Neural progenitor cell (in vitro differentiated cells): ENCODE results near the gene EREG. TPM values are rescaled to one million over a fixed set of nuclear protein-coding genes. Genes with fewer than 3 reads are reported as not detected.

Experiments
- DNase-seq: peaks from one replicate; pipeline ENCODE4 v3.0.0-alpha.2; 2016; ENCODE audit warnings: low spot score
- H2AFZ ChIP-seq: fragments of 200-600 bp; sonication (generic); replicated peaks from 2 replicates; pipeline ENCODE4 v1.6.1; 2016; ENCODE audit warnings: antibody characterized with exemption
- H3F3A ChIP-seq: fragments of 200-600 bp; sonication (generic); 2 replicates; pipeline ENCODE4 v1.6.1; 2016; ENCODE audit warnings: antibody characterized with exemption, low read depth
- H3K27ac ChIP-seq: fragments of 200-600 bp; sonication (generic); 2 replicates; pipeline ENCODE4 v1.5.1; 2016; ENCODE audit warnings: mild to moderate bottlenecking
- H3K27me3 ChIP-seq: fragments of 200-600 bp; sonication (generic); 2 replicates; pipeline ENCODE4 v1.6.1; 2016; ENCODE audit warnings: mild to moderate bottlenecking, moderate library complexity
- H3K36me3 ChIP-seq: fragments of 200-600 bp; sonication (generic); 2 replicates; pipeline ENCODE4 v1.5.1; 2016
- H3K4me1 ChIP-seq: fragments of 200-600 bp; sonication (generic); 2 replicates; pipeline ENCODE4 v1.6.1; 2016; ENCODE audit warnings: mixed run types
- H3K4me2 ChIP-seq: fragments of 200-600 bp; sonication (generic); 2 replicates; pipeline ENCODE4 v1.6.1; 2016
- H3K4me3 ChIP-seq: fragments of 200-600 bp; sonication (generic); 2 replicates; pipeline ENCODE4 v1.5.1; 2016
- H3K79me2 ChIP-seq: fragments of 200-600 bp; sonication (generic); 2 replicates; pipeline ENCODE4 v1.6.1; 2016; ENCODE audit warnings: low read depth
- H3K9ac ChIP-seq: fragments of 200-600 bp; sonication (generic); 2 replicates; pipeline ENCODE4 v1.6.1; 2016
- H3K9me3 ChIP-seq: fragments of 200-600 bp; sonication (generic); 2 replicates; pipeline ENCODE4 v1.5.1; 2016; ENCODE audit warnings: low read depth
- H4K20me1 ChIP-seq: fragments of 200-600 bp; sonication (generic); 2 replicates; pipeline ENCODE4 v1.6.1; 2016; ENCODE audit warnings: low read depth
- H3K27ac Mint-ChIP-seq: 3 replicates; pipeline ENCODE4 v1.8.0; 2021; ENCODE audit warnings: mixed read lengths
- H3K27me3 Mint-ChIP-seq: 2 replicates; pipeline ENCODE4 v1.8.0; 2022; ENCODE audit warnings: low read depth, mild to moderate bottlenecking, inconsistent platforms, moderate library complexity, mixed read lengths; ENCODE audit not compliant: insufficient read depth
- H3K36me3 Mint-ChIP-seq: 3 replicates; pipeline ENCODE4 v1.8.0; 2021; ENCODE audit warnings: mixed read lengths
- H3K4me1 Mint-ChIP-seq: 3 replicates; pipeline ENCODE4 v1.8.0; 2021; ENCODE audit warnings: mixed read lengths
- H3K4me3 Mint-ChIP-seq: 3 replicates; pipeline ENCODE4 v1.8.0; 2021; ENCODE audit warnings: mild to moderate bottlenecking, moderate library complexity, mixed read lengths
- H3K9me3 Mint-ChIP-seq: 3 replicates; pipeline ENCODE4 v1.8.0; 2020; ENCODE audit warnings: mixed read lengths
- CTCF ChIP-seq: fragments of 200-600 bp; sonication (generic); IDR thresholded peaks from 2 replicates; pipeline ENCODE4 v1.5.1; 2017; ENCODE audit warnings: antibody characterized with exemption, mild to moderate bottlenecking
- EZH2 ChIP-seq: fragments of 200-600 bp; sonication (generic); IDR thresholded peaks from 2 replicates; pipeline ENCODE4 v1.6.1; 2017; ENCODE audit warnings: antibody characterized with exemption, mild to moderate bottlenecking, moderate library complexity
- EZH2phosphoT487 ChIP-seq: fragments of 200-600 bp; sonication (generic); IDR thresholded peaks from 2 replicates; pipeline ENCODE4 v1.6.1; 2017; ENCODE audit warnings: antibody characterized with exemption
- total RNA-seq: library from RNA; depleted of rRNA; stranded (reverse); fragments of >200 nt; gene quantifications from 2 replicates; pipeline ENCODE4 v1.2.3, GENCODE V29; 2015; ENCODE audit warnings: low replicate concordance

Gene EREG
- total RNA-seq, 1 donor from 2014 or later, result not detected

- no peak overlapping the region for H3K4me2 ChIP-seq
- no peak overlapping the region for H3K4me3 ChIP-seq
- no peak overlapping the region for H3K27ac ChIP-seq
- no peaks in the 10 kb centered on the region for H3K27me3 Mint-ChIP-seq
- no peaks in the 10 kb centered on the region for H4K20me1 ChIP-seq
- DNase-seq, result no peak
- H3K9me3 ChIP-seq, result no peaks in the 10 kb centered on the region
- H3K4me3 Mint-ChIP-seq, result no peak overlapping the region
- no peaks in the 10 kb centered on the region for H3K4me1 Mint-ChIP-seq
- H3F3A ChIP-seq, result no peaks in the 10 kb centered on the region
- H3K9ac ChIP-seq, result no peak overlapping the region
- H3K36me3 Mint-ChIP-seq, result no peaks in the 10 kb centered on the region
- TF ChIP-seq EZH2phosphoT487 (no peak), EZH2 (no peak), CTCF (no peak)
- H3K4me1 ChIP-seq, result no peaks in the 10 kb centered on the region
- no peaks in the 10 kb centered on the region for H3K36me3 ChIP-seq
- H3K79me2 ChIP-seq, result no peaks in the 10 kb centered on the region
- H3K27ac Mint-ChIP-seq, result no peak overlapping the region
- H2AFZ ChIP-seq, result no peak overlapping the region
- H3K9me3 Mint-ChIP-seq, result no peaks in the 10 kb centered on the region
- H3K27me3 ChIP-seq, result no peaks in the 10 kb centered on the region
These were observed 55.9 kb downstream of the EREG start for GRCh38 chr4:74420863-74421262.

- H2AFZ ChIP-seq, result no peak overlapping the region
- H4K20me1 ChIP-seq, result no peaks in the 10 kb centered on the region
- no peak for DNase-seq
- no peaks in the 10 kb centered on the region for H3K27me3 Mint-ChIP-seq
- no peaks in the 10 kb centered on the region for H3K4me1 Mint-ChIP-seq
- no peaks in the 10 kb centered on the region for H3F3A ChIP-seq
- H3K27me3 ChIP-seq, result no peaks in the 10 kb centered on the region
- no peak overlapping the region for H3K27ac ChIP-seq
- H3K9ac ChIP-seq, result no peak overlapping the region
- no peaks in the 10 kb centered on the region for H3K4me1 ChIP-seq
- no peak overlapping the region for H3K4me2 ChIP-seq
- no peaks in the 10 kb centered on the region for H3K9me3 ChIP-seq
- no peaks in the 10 kb centered on the region for H3K79me2 ChIP-seq
- no peak overlapping the region for H3K4me3 ChIP-seq
- H3K4me3 Mint-ChIP-seq, result no peak overlapping the region
- H3K36me3 Mint-ChIP-seq, result no peaks in the 10 kb centered on the region
- H3K9me3 Mint-ChIP-seq, result no peaks in the 10 kb centered on the region
- no peak overlapping the region for H3K27ac Mint-ChIP-seq
- H3K36me3 ChIP-seq, result no peaks in the 10 kb centered on the region
- TF ChIP-seq EZH2phosphoT487 (no peak), EZH2 (no peak), CTCF (no peak)
These were observed 58.2 kb downstream of the EREG start for GRCh38 chr4:74423104-74423503.

- H3K36me3 ChIP-seq, result no peaks in the 10 kb centered on the region
- no peak overlapping the region for H3K27ac Mint-ChIP-seq
- no peak overlapping the region for H3K4me2 ChIP-seq
- no peak overlapping the region for H3K27ac ChIP-seq
- H3K9ac ChIP-seq, result no peak overlapping the region
- no peaks in the 10 kb centered on the region for H3F3A ChIP-seq
- H4K20me1 ChIP-seq, result no peaks in the 10 kb centered on the region
- no peak overlapping the region for H2AFZ ChIP-seq
- no peaks in the 10 kb centered on the region for H3K4me1 ChIP-seq
- no peaks in the 10 kb centered on the region for H3K4me1 Mint-ChIP-seq
- H3K27me3 Mint-ChIP-seq, result no peaks in the 10 kb centered on the region
- no peak for DNase-seq
- no peaks in the 10 kb centered on the region for H3K9me3 Mint-ChIP-seq
- no peaks in the 10 kb centered on the region for H3K79me2 ChIP-seq
- H3K4me3 ChIP-seq, result no peak overlapping the region
- no peaks in the 10 kb centered on the region for H3K9me3 ChIP-seq
- no peaks in the 10 kb centered on the region for H3K36me3 Mint-ChIP-seq
- TF ChIP-seq EZH2 (no peak), CTCF (no peak)
- H3K27me3 ChIP-seq, result no peaks in the 10 kb centered on the region
- H3K4me3 Mint-ChIP-seq, result no peak overlapping the region
These were observed 59.2 kb downstream of the EREG start for GRCh38 chr4:74424111-74424510.

- no peaks in the 10 kb centered on the region for H3K36me3 ChIP-seq
- Mint-ChIP-seq H3K4me3 (no peak overlapping the region), H3K36me3 (no peaks in the 10 kb centered on the region), H3K4me1 (no peaks in the 10 kb centered on the region), H3K27me3 (no peaks in the 10 kb centered on the region), H3K9me3 (no peaks in the 10 kb centered on the region), H3K27ac (no peak overlapping the region)
- H4K20me1 ChIP-seq, result no peaks in the 10 kb centered on the region
- no peak overlapping the region for H3K27ac ChIP-seq
- no peak overlapping the region for H3K4me2 ChIP-seq
- no peaks in the 10 kb centered on the region for H3K4me1 ChIP-seq
- H3F3A ChIP-seq, result no peaks in the 10 kb centered on the region
- no peak for DNase-seq
- H3K9me3 ChIP-seq, result no peaks in the 10 kb centered on the region
- no peaks in the 10 kb centered on the region for H3K27me3 ChIP-seq
- H3K9ac ChIP-seq, result no peak overlapping the region
- H3K79me2 ChIP-seq, result no peaks in the 10 kb centered on the region
- H3K4me3 ChIP-seq, result no peak overlapping the region
- no peak overlapping the region for H2AFZ ChIP-seq
- TF ChIP-seq EZH2phosphoT487 (no peak), EZH2 (no peak), CTCF (no peak)
These were observed 61.2 kb downstream of the EREG start for GRCh38 chr4:74426101-74426500.
